Pancreas (tissue), 10 donors: ENCODE data around the gene EWSR1. TPM values are rescaled to one million over a fixed set of nuclear protein-coding genes. Genes with fewer than 3 reads are reported as not detected.
A peak's percentile ranks its signal among the peaks of the same experiment; 100 is the strongest.

Experiments used
- ATAC-seq, 4 donors: fragments of 200-7000 bp; cut with Tn5 transposase; one replicate each; pipeline versions ENCODE4 v1.8.0 to v1.9.1; 2020; ENCODE audit warnings: mild to moderate bottlenecking in 4 of 4, moderate library complexity in 4 of 4
- DNase-seq, 6 donors: peaks; one replicate each; pipeline ENCODE4 v3.0.0-alpha.2; 2020
- FAIRE-seq: peaks from 2 replicates; lab custom pipeline; 2012; peaks lifted over from hg19 to GRCh38; lab: Jason Lieb, UNC
- H3K27ac ChIP-seq, 4 donors: fragments of 200-600 bp; sonication (generic); 1 replicate in 3 of 4; 2 replicates in 1 of 4; pipeline versions ENCODE4 v1.5.0 to v1.8.0; 2020
- H3K27me3 ChIP-seq, 4 donors: fragments of 200-600 bp; one replicate each; pipeline ENCODE4 v1.8.0; 2021
- H3K36me3 ChIP-seq, 3 donors: fragments of 200-600 bp; sonication (generic) in 1 of 3; one replicate each; pipeline versions ENCODE4 v1.5.0 to v1.8.0; 2020 to 2021
- H3K4me1 ChIP-seq, 3 donors: fragments of 200-600 bp; one replicate each; pipeline ENCODE4 v1.8.0; 2021
- H3K4me3 ChIP-seq, 4 donors: fragments of 200-600 bp; sonication (generic) in 2 of 4; one replicate each; pipeline versions ENCODE4 v1.5.0 to v1.8.0; 2020 to 2021
- H3K9me3 ChIP-seq, 4 donors: fragments of 200-600 bp; one replicate each; pipeline ENCODE4 v1.8.0; 2021
- CTCF ChIP-seq, 4 donors: fragments of 200-600 bp; sonication (generic) in 3 of 4; IDR thresholded peaks; one replicate each; pipeline versions ENCODE4 v1.5.0 to v1.8.0; 2021; ENCODE audit warnings: antibody characterized with exemption in 4 of 4
- WGBS, 2 donors: extraction: QIAGEN DNeasy Blood & Tissue Kit; methylation state at CpG; one replicate each; pipeline ENCODE4 v1.1.7; 2013; 5-methylcytosine and 5-hydroxymethylcytosine counted together
- intact Hi-C, 3 donors: fragments of 100-400 bp; cut with DNase I; formaldehyde crosslinking; loops; one replicate each; pipeline versions ENCODE4 v1.11.1 to v1.14.2; 2022
- polyA plus RNA-seq, 2 donors: library from polyadenylated mRNA; stranded (reverse); fragments of 200-250 nt; gene quantifications; one replicate each; pipeline ENCODE4 v1.2.3, GENCODE V29; 2013
- total RNA-seq, 6 donors: library from RNA; stranded (reverse); fragmentation: NEBNext Ultra II Directional in 4 of 6; extraction: Animal tissue kit (Norgen Biotek cat#: 25700) in 4 of 6; gene quantifications; one replicate each; pipeline versions ENCODE4 v1.2.1 to v1.2.4, GENCODE V29; 2021 to 2023
- donor health status: healthy with polysubstance abuse.
- donor health status: DM: no; HTN: no; CAD: no; lungs with moderate emphysema.
- donor health status: DM: no; HTN: no; CAD: no.
- donor health status: control.
- donor health status: control.
- donor health status: Bipolar disorder and iron deficiency.
- donor health status: DM: yes; HTN: yes; CAD: no.
- donor health status: DM: no; HTN: no; CAD: no.
- donor health status: DM: no; HTN: no; CAD: no.
- donor health status: DM: yes; HTN: yes; CAD: no.

Gene EWSR1
- total and polyA plus RNA-seq, 8 donors, result 49.2 to 257 (median 101) TPM

GRCh38 chr22:29307596-29308147 is 39.6 kb downstream of the EWSR1 start:
- DNase-seq (peak in 2 of 6 donors; percentile 35 to 67), ATAC-seq (no peak), FAIRE-seq (no peak)
- TF ChIP-seq CTCF (IDR thresholded peaks at IDR 0.05), result no peak
- intact Hi-C loops, result no loop called here
- 68 to 71% methylated on average over 20 of the region's 20 CpGs for WGBS, 2 donors
- H3K27me3 ChIP-seq, result no peaks in the 10 kb centered on the region
- no peaks in the 10 kb centered on the region for H3K36me3 ChIP-seq
- no peaks in the 10 kb centered on the region for H3K9me3 ChIP-seq
- H3K27ac ChIP-seq, result peak overlapping the region in 1 of 4 donors; percentile 34
- peaks cover 7 to 28% (median 20%) of the 10 kb centered on the region in 3 donors for H3K4me1 ChIP-seq
- peak overlapping the region; percentile 73 to 91 (median 89) for H3K4me3 ChIP-seq

- Histone ChIP-seq H3K9me3 (no peaks in the 10 kb centered on the region), H3K27me3 (no peaks in the 10 kb centered on the region), H3K4me1 (peaks cover under 1 to 28% (median 20%) of the 10 kb centered on the region in 3 donors), H3K4me3 (peak overlapping the region in 1 of 4 donors; percentile 91), H3K27ac (no peak overlapping the region), H3K36me3 (no peaks in the 10 kb centered on the region)
- DNase-seq, result peak in 3 of 6 donors; percentile 31 to 82 (median 59)
- intact Hi-C loops, result no loop called here
- ATAC-seq, result no peak
- no peak for FAIRE-seq
- 86 to 87% methylated on average over 50 of the region's 50 CpGs for WGBS, 2 donors
- TF ChIP-seq CTCF (IDR thresholded peaks at IDR 0.05), result no peak
Measured at GRCh38 chr22:29308148-29308790, 40.2 kb downstream of the EWSR1 start.

- FAIRE-seq, result no peak
- peak in 1 of 6 donors; percentile 60 for DNase-seq
- peaks cover 0 to 3% (median 0%) of the 10 kb centered on the region in 4 donors for H3K27me3 ChIP-seq
- H3K27ac ChIP-seq, result peak overlapping the region in 1 of 4 donors; percentile 27
- peaks cover 0 to 29% (median 20%) of the 10 kb centered on the region in 3 donors for H3K4me1 ChIP-seq
- H3K9me3 ChIP-seq, result no peaks in the 10 kb centered on the region
- H3K4me3 ChIP-seq, result no peak overlapping the region
- intact Hi-C loops, result no loop called here
- H3K36me3 ChIP-seq, result no peaks in the 10 kb centered on the region
- TF ChIP-seq CTCF (IDR thresholded peaks at IDR 0.05), result no peak
- WGBS, 2 donors, result 71 to 79% methylated on average over 13 of the region's 13 CpGs
- ATAC-seq, result no peak
Measured at GRCh38 chr22:29308791-29309262, 40.8 kb downstream of the EWSR1 start.

- H3K9me3 ChIP-seq, result no peaks in the 10 kb centered on the region
- ATAC-seq, result peak in 1 of 4 donors; percentile 33
- peaks cover 0 to 6% (median 1%) of the 10 kb centered on the region in 4 donors for H3K27me3 ChIP-seq
- H3K27ac ChIP-seq, result peak overlapping the region in 1 of 4 donors; percentile 27
- TF ChIP-seq CTCF (IDR thresholded peaks at IDR 0.05), result no peak
- H3K36me3 ChIP-seq, result no peaks in the 10 kb centered on the region
- intact Hi-C loops, result no loop called here
- peak; percentile 47 to 83 (median 68) for DNase-seq
- FAIRE-seq, result no peak
- 76 to 77% methylated on average over 21 of the region's 21 CpGs for WGBS, 2 donors
- H3K4me3 ChIP-seq, result no peak overlapping the region
- H3K4me1 ChIP-seq, result peaks cover 0 to 35% (median 20%) of the 10 kb centered on the region in 3 donors
Measured at GRCh38 chr22:29309332-29310064, 41.4 kb downstream of the EWSR1 start.
